Activated CD4-positive, alpha-beta T cell treated with anti-CD3 and anti-CD28 coated beads, Interleukin-2, Interleukin-6, amounts not matched to agents 100 ng/mL and 50 ng/mL, durations not matched to agents 16 hours and 8 hours (primary cell): Measurements from ENCODE around the gene TMEM18.

Source experiments
- DNase-seq: peaks from one replicate; pipeline ENCODE4 v3.0.0-alpha.2; 2020

The TMEM18 gene

GRCh38 chr2:650343-651310 is 26.6 kb downstream of the TMEM18 start:
- DNase-seq = no peak

GRCh38 chr2:649426-650342 is 27.5 kb downstream of the TMEM18 start:
- DNase-seq = no peak

GRCh38 chr2:648476-649424 is 28.5 kb downstream of the TMEM18 start:
- DNase-seq = no peak

- no peak for DNase-seq
These were observed 29.4 kb downstream of the TMEM18 start for GRCh38 chr2:647691-648231.

GRCh38 chr2:647003-647560 is 30.1 kb downstream of the TMEM18 start:
- DNase-seq = no peak

GRCh38 chr2:644871-645270 is 32.3 kb downstream of the TMEM18 start:
- no peak for DNase-seq

- no peak for DNase-seq
These were observed 33.4 kb downstream of the TMEM18 start for GRCh38 chr2:643761-644160.

GRCh38 chr2:643334-643733 is 33.9 kb downstream of the TMEM18 start:
- DNase-seq = no peak

- no peak for DNase-seq
These were observed 35.1 kb downstream of the TMEM18 start for GRCh38 chr2:641872-642815.

- DNase-seq = no peak
These were observed 35.9 kb downstream of the TMEM18 start for GRCh38 chr2:641164-641871.

- DNase-seq = no peak
These were observed 37.5 kb downstream of the TMEM18 start for GRCh38 chr2:639703-640102.

- DNase-seq = no peak
These were observed 39.4 kb downstream of the TMEM18 start for GRCh38 chr2:637804-638203.

- no peak for DNase-seq
These were observed 39.8 kb downstream of the TMEM18 start for GRCh38 chr2:637406-637776.

GRCh38 chr2:636641-637405 is 40.4 kb downstream of the TMEM18 start:
- DNase-seq = peak; percentile 49

- no peak for DNase-seq
These were observed 41.3 kb downstream of the TMEM18 start for GRCh38 chr2:635687-636621.

GRCh38 chr2:634636-635388 is 42.4 kb downstream of the TMEM18 start:
- no peak for DNase-seq

- no peak for DNase-seq
These were observed 43.2 kb downstream of the TMEM18 start for GRCh38 chr2:634041-634440.
